ENCODE measurements around the gene PDE6B.
"Not testable (repeated sequence)": the region's sequence is repeated elsewhere in the genome, so short reads cannot be mapped to it uniquely, and the experiment has no call there.

The PDE6B gene

DNA sequence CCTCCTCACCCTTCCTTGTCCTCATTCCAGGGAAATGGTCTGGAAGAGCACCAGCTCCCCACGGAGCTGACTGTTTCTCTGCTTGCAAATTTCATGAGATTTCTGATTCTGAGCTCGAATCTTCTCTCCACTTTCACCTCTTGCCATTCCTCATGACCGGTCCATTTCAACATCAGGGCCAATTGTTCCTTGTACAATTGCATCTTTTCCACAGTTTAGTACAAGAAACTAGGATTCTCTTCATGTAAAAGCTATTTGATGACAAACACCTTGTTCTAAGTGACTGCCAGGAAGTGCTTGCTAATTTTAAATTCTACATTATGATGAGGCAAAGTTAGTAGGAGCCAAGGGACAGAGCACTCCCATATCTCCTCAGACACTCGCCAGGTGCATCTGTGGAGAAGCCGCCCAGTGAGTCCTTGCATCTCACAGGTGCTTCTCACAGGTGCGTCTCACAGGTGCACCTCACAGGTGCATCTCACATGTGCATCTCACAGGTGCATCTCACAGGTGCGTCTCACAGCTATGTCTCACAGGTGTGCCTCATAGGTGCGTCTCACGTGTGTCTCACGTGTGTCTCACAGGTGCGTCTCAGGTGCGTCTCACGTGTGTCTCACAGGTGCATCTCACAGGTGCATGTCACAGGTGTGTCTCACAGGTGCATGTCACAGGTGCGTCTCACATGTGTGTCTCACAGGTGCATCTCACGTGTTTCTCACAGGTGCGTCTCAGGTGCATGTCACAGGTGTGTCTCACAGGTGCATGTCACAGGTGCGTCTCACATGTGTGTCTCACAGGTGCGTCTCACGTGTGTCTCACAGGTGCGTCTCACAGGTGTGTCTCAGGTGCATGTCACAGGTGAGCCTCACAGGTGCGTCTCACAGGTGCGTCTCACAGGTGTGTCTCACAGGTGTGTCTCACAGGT lies 3.0 kb upstream of the PDE6B start:
- DNase-seq (ENCODE audit: low spot score), result no peak

DNA sequence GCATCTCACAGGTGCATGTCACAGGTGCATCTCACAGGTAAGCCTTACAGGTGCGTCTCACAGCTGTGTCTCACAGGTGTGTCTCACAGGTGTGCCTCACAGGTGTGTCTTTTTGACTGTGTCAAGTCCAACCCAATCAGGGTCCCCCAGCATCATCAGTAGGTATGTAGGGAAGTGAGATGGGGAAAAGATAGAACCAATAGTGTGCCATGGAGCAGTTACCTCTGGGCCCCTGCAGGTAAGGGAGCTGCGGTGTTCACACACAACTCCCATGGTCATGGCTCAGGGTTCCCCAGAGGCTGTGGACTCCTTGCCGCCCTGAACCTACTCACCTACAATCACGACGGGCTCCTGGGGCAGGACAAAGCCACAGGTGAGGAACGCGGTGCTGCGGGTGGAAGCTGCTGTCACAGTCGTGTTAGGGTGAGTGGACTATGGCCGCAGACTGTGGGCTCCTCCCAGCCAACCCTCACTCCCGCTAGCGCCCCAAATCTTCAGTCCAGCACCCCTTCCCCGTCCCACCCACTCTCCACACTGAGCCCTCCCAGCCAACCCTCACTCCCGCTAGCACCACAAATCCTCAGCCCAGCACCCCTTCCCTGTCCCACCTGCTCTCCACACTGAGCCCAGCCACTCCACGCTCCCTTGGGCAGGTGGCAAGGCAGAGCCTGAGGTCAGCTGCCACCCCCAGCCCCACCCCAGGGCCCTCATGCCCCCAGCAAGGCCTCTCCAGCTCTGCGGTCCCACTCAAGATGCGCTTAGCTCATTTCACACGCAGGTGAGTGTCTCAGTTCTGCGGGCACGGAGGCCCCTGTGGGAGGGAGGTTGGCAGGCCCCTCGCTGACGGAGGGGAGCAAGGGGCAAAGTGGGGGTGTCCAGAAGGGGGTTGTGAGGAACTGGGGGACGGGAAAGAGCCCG lies 2.1 kb upstream of the PDE6B start:
- DNase-seq (ENCODE audit: low spot score), result no peak

DNA sequence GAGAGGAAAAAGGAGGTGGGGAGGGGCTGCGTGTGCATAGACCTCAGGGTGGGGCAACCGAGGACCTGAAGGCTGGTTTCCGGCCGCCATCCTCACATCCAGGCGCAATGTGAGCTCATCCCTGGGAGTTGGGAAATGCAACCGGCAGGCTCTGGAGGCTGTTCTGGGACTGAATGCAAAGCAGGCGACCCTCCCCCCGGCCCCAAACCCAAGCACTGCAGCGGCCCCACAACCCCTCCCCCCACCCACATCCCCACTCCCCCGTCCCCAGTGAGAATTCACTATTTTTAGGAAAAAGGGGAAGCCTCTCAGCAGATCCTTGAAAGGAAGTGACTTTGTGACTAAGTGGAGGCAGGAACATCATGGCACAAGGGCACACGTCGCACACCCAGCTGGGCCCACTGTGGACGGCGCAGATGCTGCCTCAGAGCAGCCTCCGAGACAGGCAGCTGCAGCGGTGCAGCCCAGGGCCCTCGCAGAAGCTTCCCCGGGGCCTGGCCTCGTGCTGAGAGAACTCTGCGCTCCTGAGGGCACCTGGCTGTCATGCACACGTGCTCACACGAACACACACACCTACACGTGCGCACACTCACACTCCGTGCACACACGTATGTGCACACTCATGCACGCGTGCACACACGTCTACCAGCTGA lies 1.3 kb upstream of the PDE6B start:
- no peak for DNase-seq (ENCODE audit: low spot score)

DNA sequence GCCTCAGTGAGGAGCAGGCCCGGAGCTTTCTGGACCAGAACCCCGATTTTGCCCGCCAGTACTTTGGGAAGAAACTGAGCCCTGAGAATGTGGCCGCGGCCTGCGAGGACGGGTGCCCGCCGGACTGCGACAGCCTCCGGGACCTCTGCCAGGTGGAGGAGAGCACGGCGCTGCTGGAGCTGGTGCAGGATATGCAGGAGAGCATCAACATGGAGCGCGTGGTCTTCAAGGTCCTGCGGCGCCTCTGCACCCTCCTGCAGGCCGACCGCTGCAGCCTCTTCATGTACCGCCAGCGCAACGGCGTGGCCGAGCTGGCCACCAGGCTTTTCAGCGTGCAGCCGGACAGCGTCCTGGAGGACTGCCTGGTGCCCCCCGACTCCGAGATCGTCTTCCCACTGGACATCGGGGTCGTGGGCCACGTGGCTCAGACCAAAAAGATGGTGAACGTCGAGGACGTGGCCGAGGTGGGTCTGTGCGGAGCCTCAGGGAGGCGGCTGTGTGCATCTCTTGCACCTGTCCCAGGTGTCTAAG lies 323 bp downstream of the PDE6B start:
- no peak for DNase-seq (ENCODE audit: low spot score)

- DNase-seq (ENCODE audit: low spot score), result no peak
These were observed 1.1 kb downstream of the PDE6B start for GRCh38 chr4:626201-627091.

GRCh38 chr4:627347-628125 lies 2.2 kb downstream of the PDE6B start:
- no peak for DNase-seq (ENCODE audit: low spot score)

DNA sequence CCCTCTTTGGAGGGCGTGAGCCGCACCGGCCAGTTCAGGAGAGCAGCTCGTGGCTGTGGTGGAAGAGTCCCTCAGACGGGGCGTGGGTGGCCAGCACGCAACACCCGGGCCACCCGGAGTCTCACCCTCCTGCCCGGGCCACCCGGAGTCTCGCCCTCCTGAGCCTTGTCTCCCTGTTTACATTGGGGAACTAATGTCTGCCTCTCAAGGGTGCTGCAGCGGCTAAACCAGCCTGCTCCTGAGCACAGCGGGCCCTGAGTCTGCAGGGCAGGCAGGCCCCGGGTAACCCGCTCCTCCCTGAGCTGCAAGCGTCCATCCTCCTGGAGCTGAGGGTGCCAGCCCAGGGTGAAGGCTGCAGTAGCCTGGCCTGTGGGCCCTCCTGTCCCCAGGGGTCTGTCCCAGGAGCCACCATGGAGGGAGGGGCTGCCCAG lies 3.0 kb downstream of the PDE6B start:
- no peak for DNase-seq (ENCODE audit: low spot score)

- no peak for DNase-seq (ENCODE audit: low spot score)
These were observed 3.7 kb downstream of the PDE6B start for GRCh38 chr4:628821-629635.

DNA sequence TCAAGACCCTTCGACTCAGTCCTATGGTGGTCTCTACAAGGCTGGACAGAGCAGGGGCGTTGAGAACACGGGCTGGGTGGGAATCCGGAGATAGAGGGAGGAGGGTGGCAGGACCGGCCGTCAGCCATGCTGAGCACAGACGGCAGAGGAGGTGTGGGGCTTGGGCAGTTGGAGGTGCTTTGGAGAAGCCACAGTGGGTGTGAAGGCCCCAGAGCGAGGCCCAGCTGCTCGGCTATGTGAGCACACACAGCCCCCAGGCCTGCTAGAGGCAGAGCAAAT lies 4.2 kb downstream of the PDE6B start:
- no peak for DNase-seq (ENCODE audit: low spot score)

- no peak for DNase-seq (ENCODE audit: low spot score)
These were observed 4.7 kb downstream of the PDE6B start for GRCh38 chr4:629915-630641.

- no peak for DNase-seq (ENCODE audit: low spot score)
These were observed 5.3 kb downstream of the PDE6B start for GRCh38 chr4:630656-631055.

DNA sequence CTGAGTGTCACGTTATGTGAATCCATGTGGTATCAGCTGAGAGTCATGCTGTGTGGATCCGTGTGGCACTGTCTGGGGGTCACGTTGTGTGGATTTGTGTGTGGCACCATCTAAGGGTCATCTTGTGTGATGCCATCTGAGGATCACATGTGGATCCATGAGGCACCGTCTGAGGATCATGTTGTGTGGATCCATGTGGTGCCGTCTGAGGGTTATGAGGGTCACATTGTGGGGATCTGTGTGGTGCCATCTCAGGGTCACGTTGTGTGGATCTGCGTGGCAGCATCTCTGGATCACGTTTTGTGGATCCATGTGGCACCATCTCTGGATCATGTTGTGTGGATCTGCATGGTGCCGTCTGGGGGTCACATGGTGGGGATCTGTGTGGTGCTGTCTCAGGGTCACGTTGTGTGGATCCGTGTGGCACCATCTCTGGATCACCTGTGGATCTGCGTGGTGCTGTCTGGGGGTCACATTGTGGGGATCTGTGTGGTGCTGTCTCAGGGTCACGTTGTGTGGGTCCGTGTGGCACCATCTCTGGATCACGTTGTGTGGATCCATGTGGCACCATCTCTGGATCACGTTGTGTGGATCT lies 6.9 kb downstream of the PDE6B start:
- no peak for DNase-seq (ENCODE audit: low spot score)

GRCh38 chr4:632926-633325 lies 7.6 kb downstream of the PDE6B start:
- no peak for DNase-seq (ENCODE audit: low spot score)

GRCh38 chr4:633406-633805 lies 8.0 kb downstream of the PDE6B start:
- no peak for DNase-seq (ENCODE audit: low spot score)

- no peak for DNase-seq (ENCODE audit: low spot score)
These were observed 8.7 kb downstream of the PDE6B start for GRCh38 chr4:633976-634598.

DNA sequence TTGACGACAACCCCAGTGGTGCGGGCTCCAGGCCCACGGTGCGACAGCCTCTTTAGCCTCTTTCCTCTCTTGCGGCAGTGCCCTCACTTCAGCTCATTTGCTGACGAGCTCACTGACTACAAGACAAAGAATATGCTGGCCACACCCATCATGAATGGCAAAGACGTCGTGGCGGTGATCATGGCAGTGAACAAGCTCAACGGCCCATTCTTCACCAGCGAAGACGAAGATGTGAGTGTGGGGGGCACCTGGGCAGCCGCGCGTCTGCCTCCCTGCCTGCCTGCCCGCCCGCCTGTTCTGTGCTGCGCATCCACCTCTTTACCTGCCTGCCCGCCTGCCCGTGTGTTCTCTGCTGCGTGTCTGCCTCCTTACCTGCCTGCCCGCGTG lies 9.2 kb downstream of the PDE6B start:
- no peak for DNase-seq (ENCODE audit: low spot score)

- DNase-seq (ENCODE audit: low spot score), result not testable (repeated sequence)
These were observed 9.9 kb downstream of the PDE6B start for GRCh38 chr4:635066-635835.
